Adrenal gland (tissue), 12 donors: ENCODE results near the gene AGO4. TPM values are rescaled to one million over a fixed set of nuclear protein-coding genes. Genes with fewer than 3 reads are reported as not detected.

Experiments used
- DNase-seq, 7 donors: peaks; one replicate each; pipeline ENCODE4 v3.0.0-alpha.2; 2019 to 2020
- H3K27ac ChIP-seq, 5 donors: fragments of 200-600 bp; sonication (generic) in 4 of 5; 1 replicate in 3 of 5; 2 replicates in 2 of 5; pipeline versions ENCODE4 v1.5.1 to v1.8.0; 2016 to 2020; ENCODE audit warnings: mild to moderate bottlenecking in 1 of 5
- H3K27me3 ChIP-seq: fragments of 200-600 bp; 2 replicates; pipeline ENCODE4 v1.8.0; 2021
- H3K36me3 ChIP-seq, 2 donors: fragments of 200-600 bp; replicated peaks in 1 of 2; 1 replicate in 1 of 2; 2 replicates in 1 of 2; pipeline versions ENCODE4 v1.5.1 to v1.8.0; 2018 to 2022
- H3K4me1 ChIP-seq, 2 donors: fragments of 200-600 bp; replicated peaks in 1 of 2; 1 replicate in 1 of 2; 2 replicates in 1 of 2; pipeline versions ENCODE4 v1.5.1 to v1.8.0; 2018 to 2021
- H3K4me3 ChIP-seq, 4 donors: fragments of 200-600 bp; sonication (generic) in 3 of 4; one replicate each; pipeline ENCODE4 v1.5.1; 2016 to 2018
- H3K9me3 ChIP-seq, 3 donors: fragments of 200-600 bp; sonication (generic) in 1 of 3; replicated peaks in 1 of 3; 1 replicate in 2 of 3; 2 replicates in 1 of 3; pipeline versions ENCODE4 v1.5.1 to v1.8.0; 2016 to 2021
- POLR2A ChIP-seq, 2 donors: fragments of 450-650 bp; IDR thresholded peaks; one replicate each; pipeline ENCODE4 v1.6.1; 2017; ENCODE audit warnings: antibody characterized with exemption in 2 of 2, mild to moderate bottlenecking in 2 of 2, moderate library complexity in 1 of 2
- WGBS, 4 donors: extraction: QIAGEN DNeasy Blood & Tissue Kit in 2 of 4; methylation state at CpG; one replicate each; pipeline versions ENCODE4 v1.1.5 to v1.1.7; 2013 to 2017; 5-methylcytosine and 5-hydroxymethylcytosine counted together
- intact Hi-C, 2 donors: fragments of 100-400 bp; cut with DNase I; formaldehyde crosslinking; loops; one replicate each; pipeline versions ENCODE4 v1.14.1 to v1.15.0; 2022 to 2023
- polyA plus RNA-seq, 3 donors: library from polyadenylated mRNA; stranded (reverse); fragments of 200-250 nt in 2 of 3; fragments of 350-450 nt in 1 of 3; fragmentation: Illumina TruSeq in 1 of 3; extraction: RNeasy Lipid Tissue Mini Kit (QIAGEN cat#74804) in 1 of 3; gene quantifications; one replicate each; pipeline ENCODE4 v1.2.3, GENCODE V29; 2013 to 2014
- total RNA-seq, 9 donors: library from RNA; depleted of rRNA in 4 of 9; stranded (reverse); fragments of >200 nt in 4 of 9; fragments of 120-200 nt in 1 of 9; fragmentation: NEBNext Ultra II Directional in 1 of 9; extraction: Animal tissue kit (Norgen Biotek cat#: 25700) in 1 of 9; gene quantifications; one replicate each; pipeline versions ENCODE4 v1.1.0 to v1.2.4, GENCODE V29; 2013 to 2023
- TF ChIP-seq, protein P1 (sequence below), 6 experiments: fragments of 450-650 bp in 4 of 6; fragments of 200-600 bp in 2 of 6; sonication (generic) in 1 of 6; IDR thresholded peaks; 1 replicate in 5 of 6; 2 replicates in 1 of 6; pipeline versions ENCODE4 v1.5.1 to v1.8.0; 2016 to 2021; ENCODE audit warnings: antibody characterized with exemption in 6 of 6, mild to moderate bottlenecking in 2 of 6, moderate library complexity in 1 of 6
- donor health status: healthy with polysubstance abuse.
- donor health status: Bipolar disorder and iron deficiency.
- donor health status: DM: yes; HTN: yes; CAD: no.
- donor health status: DM: no; HTN: no; CAD: no.
- donor health status: DM: no; HTN: no; CAD: no.
- donor health status: DM: yes; HTN: yes; CAD: no.

AGO4 gene
- total and polyA plus RNA-seq, 12 donors: 4.0 to 12.0 (median 8.4) TPM

- WGBS, 4 donors: 49 to 67% (median 53%) methylated on average over 13 to 16 of the region's 16 CpGs
- H3K27me3 ChIP-seq: no peaks in the 10 kb centered on the region
- H3K4me1 ChIP-seq: peaks cover 0 to 35% of the 10 kb centered on the region in 2 donors
- H3K4me3 ChIP-seq: peak overlapping the region in 1 of 4 donors; percentile 97
- H3K9me3 ChIP-seq: no peaks in the 10 kb centered on the region
- no peaks in the 10 kb centered on the region for H3K36me3 ChIP-seq
- intact Hi-C loops: loop anchor here in 1 of 2 donors (10.0 kb wide), 1 partner anchor 202 kb away; the partner anchor contains the start of genes ADPRS and TEKT2
- no peak for TF ChIP-seq POLR2A (IDR thresholded peaks at IDR 0.05)
- TF ChIP-seq, protein P1, sequence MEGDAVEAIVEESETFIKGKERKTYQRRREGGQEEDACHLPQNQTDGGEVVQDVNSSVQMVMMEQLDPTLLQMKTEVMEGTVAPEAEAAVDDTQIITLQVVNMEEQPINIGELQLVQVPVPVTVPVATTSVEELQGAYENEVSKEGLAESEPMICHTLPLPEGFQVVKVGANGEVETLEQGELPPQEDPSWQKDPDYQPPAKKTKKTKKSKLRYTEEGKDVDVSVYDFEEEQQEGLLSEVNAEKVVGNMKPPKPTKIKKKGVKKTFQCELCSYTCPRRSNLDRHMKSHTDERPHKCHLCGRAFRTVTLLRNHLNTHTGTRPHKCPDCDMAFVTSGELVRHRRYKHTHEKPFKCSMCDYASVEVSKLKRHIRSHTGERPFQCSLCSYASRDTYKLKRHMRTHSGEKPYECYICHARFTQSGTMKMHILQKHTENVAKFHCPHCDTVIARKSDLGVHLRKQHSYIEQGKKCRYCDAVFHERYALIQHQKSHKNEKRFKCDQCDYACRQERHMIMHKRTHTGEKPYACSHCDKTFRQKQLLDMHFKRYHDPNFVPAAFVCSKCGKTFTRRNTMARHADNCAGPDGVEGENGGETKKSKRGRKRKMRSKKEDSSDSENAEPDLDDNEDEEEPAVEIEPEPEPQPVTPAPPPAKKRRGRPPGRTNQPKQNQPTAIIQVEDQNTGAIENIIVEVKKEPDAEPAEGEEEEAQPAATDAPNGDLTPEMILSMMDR (IDR thresholded peaks at IDR 0.05): no peak
- DNase-seq: peak in 2 of 7 donors; percentile 17 to 30
- H3K27ac ChIP-seq: peak overlapping the region in 2 of 5 donors; percentile 74 to 85
Measured at GRCh38 chr1:35882586-35882944, 74.7 kb downstream of the AGO4 start.

GRCh38 chr1:35882945-35883634, 75.3 kb downstream of the AGO4 start, which contains the start of gene AGO1:
AGO1 (plus strand) TSS chr1:35883209; CDS start chr1:35883422, 213 bp downstream.
- H3K4me1 ChIP-seq: peaks cover 0 to 36% of the 10 kb centered on the region in 2 donors
- WGBS, 4 donors: 0 to 2% (median 1%) methylated on average over 1 to 58 of the region's 58 CpGs
- H3K4me3 ChIP-seq: peak within 1 kb of the TSS; percentile 74 to 97 (median 90)
- intact Hi-C loops: loop anchor here in 1 of 2 donors (10.0 kb wide), 1 partner anchor 202 kb away; the partner anchor contains the start of genes ADPRS and TEKT2
- H3K36me3 ChIP-seq: no peaks in the 10 kb centered on the region
- peak; percentile 60 to 87 for TF ChIP-seq POLR2A (IDR thresholded peaks at IDR 0.05)
- TF ChIP-seq, protein P1 (IDR thresholded peaks at IDR 0.05): peak; percentile 84 to 98 (median 92)
- DNase-seq: peak; percentile 95 to 97 (median 95)
- no peaks in the 10 kb centered on the region for H3K27me3 ChIP-seq
- H3K9me3 ChIP-seq: no peaks in the 10 kb centered on the region
- peak within 1 kb of the TSS; percentile 52 to 85 (median 74) for H3K27ac ChIP-seq

DNA sequence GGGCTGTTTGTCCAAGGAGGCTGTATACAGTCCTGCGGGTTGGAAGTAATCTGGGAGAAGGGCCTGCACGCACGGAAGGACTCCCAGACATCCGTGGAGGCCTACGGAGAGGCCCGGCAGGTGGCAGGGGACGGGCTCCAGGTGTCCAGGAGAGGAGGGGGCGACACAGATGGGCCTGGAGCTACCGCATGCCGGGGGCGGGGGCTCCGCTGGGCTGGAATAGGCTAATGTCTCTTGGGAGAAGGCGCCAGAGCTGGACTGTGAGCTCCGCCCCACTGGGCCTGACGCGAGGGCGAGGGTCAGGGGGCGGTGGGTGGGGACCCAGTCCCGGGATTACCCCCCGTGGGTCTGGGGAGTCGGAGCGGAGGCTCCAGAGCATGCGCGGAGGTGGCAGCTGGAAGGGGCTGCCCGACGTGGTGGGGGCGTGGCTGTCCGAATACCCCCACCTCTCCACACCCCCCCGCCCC, 75.9 kb downstream of the AGO4 start:
- no peaks in the 10 kb centered on the region for H3K27me3 ChIP-seq
- peak; percentile 48 to 69 (median 59) for DNase-seq
- H3K4me1 ChIP-seq: peaks cover 0 to 36% of the 10 kb centered on the region in 2 donors
- peak overlapping the region; percentile 74 to 97 (median 90) for H3K4me3 ChIP-seq
- WGBS, 4 donors: 0 to 2% (median 1%) methylated on average over 13 to 29 of the region's 29 CpGs; no CpG with 5 or more reads in 1 of the 4 donors
- intact Hi-C loops: loop anchor here in 1 of 2 donors (10.0 kb wide), 1 partner anchor 201 kb away; the partner anchor contains the start of genes ADPRS and TEKT2
- H3K27ac ChIP-seq: peak overlapping the region; percentile 52 to 85 (median 74)
- no peaks in the 10 kb centered on the region for H3K9me3 ChIP-seq
- no peaks in the 10 kb centered on the region for H3K36me3 ChIP-seq
- no peak for TF ChIP-seq POLR2A (IDR thresholded peaks at IDR 0.05)
- TF ChIP-seq, protein P1 (IDR thresholded peaks at IDR 0.05): no peak

DNA sequence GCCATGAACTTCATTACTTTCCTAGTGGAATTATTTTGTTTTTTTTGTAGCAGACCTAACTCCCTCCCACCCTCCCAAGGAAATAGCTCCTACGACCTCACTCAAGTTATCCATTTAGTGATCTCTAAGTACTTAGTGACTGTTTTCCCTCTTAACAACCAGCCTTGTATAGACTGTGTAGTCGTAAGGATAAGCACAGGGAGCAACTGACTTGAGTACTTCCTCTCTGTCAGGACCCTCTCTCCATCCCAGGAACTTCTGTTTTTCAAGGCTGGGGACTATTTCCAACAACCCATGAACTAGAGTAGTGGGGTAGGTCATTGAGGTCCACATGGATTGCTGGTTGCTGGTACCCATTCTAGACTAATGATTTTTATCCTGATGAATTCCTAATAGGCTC, 77.1 kb downstream of the AGO4 start:
- Histone ChIP-seq H3K27me3 (no peaks in the 10 kb centered on the region), H3K9me3 (no peaks in the 10 kb centered on the region), H3K36me3 (peaks cover 0 to 7% of the 10 kb centered on the region in 2 donors), H3K27ac (peak overlapping the region in 1 of 5 donors; percentile 82), H3K4me1 (peaks cover 0 to 36% of the 10 kb centered on the region in 2 donors), H3K4me3 (no peak overlapping the region)
- TF ChIP-seq POLR2A (IDR thresholded peaks at IDR 0.05): no peak
- TF ChIP-seq, protein P1 (IDR thresholded peaks at IDR 0.05): no peak
- no peak for DNase-seq
- intact Hi-C loops: loop anchor here in 1 of 2 donors (10.0 kb wide), 1 partner anchor 200 kb away; the partner anchor contains the start of genes ADPRS and TEKT2
- 46 to 71% (median 64%) methylated on average over 2 of the region's 2 CpGs for WGBS, 4 donors
